Natural killer cell treated with Interleukin-12 subunit alpha and Interleukin-12 subunit beta and Interleukin-15 and Interleukin-18, amount 100 ng/mL, for 72 hours (primary cell): ENCODE data around the gene GLRX3. TPM values are rescaled to one million over a fixed set of nuclear protein-coding genes. Genes with fewer than 3 reads are reported as not detected.

Source experiments
- ATAC-seq, 2 donors: fragments of 150-1000 bp; cut with Tn5 transposase in 1 of 2; sonication (Bioruptor Pico), chemical (Tn5 transposase) in 1 of 2; 2 replicates each; pipeline ENCODE4 v1.10.0; 2021
- DNase-seq: peaks from one replicate; pipeline ENCODE4 v3.0.0; 2022; ENCODE audit warnings: low spot score
- H3K27ac Mint-ChIP-seq, 2 donors: 1 replicate in 1 of 2; 2 replicates in 1 of 2; pipeline ENCODE4 v1.8.0; 2022; ENCODE audit warnings: mixed read lengths in 2 of 2, mild to moderate bottlenecking in 1 of 2, moderate library complexity in 1 of 2
- H3K27me3 Mint-ChIP-seq, 2 donors: 1 replicate in 1 of 2; 2 replicates in 1 of 2; pipeline ENCODE4 v1.8.0; 2022; ENCODE audit warnings: mixed read lengths in 2 of 2
- H3K36me3 Mint-ChIP-seq: one replicate; pipeline ENCODE4 v1.8.0; 2022; ENCODE audit warnings: mixed read lengths
- H3K4me1 Mint-ChIP-seq, 2 donors: 1 replicate in 1 of 2; 2 replicates in 1 of 2; pipeline ENCODE4 v1.8.0; 2022; ENCODE audit warnings: low read depth in 2 of 2, mixed read lengths in 2 of 2, mild to moderate bottlenecking in 1 of 2
- H3K4me3 Mint-ChIP-seq: one replicate; pipeline ENCODE4 v1.8.0; 2022; ENCODE audit warnings: mixed read lengths
- H3K9me3 Mint-ChIP-seq: 2 replicates; pipeline ENCODE4 v1.8.0; 2022; ENCODE audit warnings: mixed read lengths
- total RNA-seq, 2 donors: library from RNA; stranded (reverse); gene quantifications; one replicate each; pipeline ENCODE4 v1.2.3, GENCODE V29; 2022

GLRX3 gene
- total RNA-seq, 2 donors from 2014 or later = 95.0 to 103 TPM

DNA sequence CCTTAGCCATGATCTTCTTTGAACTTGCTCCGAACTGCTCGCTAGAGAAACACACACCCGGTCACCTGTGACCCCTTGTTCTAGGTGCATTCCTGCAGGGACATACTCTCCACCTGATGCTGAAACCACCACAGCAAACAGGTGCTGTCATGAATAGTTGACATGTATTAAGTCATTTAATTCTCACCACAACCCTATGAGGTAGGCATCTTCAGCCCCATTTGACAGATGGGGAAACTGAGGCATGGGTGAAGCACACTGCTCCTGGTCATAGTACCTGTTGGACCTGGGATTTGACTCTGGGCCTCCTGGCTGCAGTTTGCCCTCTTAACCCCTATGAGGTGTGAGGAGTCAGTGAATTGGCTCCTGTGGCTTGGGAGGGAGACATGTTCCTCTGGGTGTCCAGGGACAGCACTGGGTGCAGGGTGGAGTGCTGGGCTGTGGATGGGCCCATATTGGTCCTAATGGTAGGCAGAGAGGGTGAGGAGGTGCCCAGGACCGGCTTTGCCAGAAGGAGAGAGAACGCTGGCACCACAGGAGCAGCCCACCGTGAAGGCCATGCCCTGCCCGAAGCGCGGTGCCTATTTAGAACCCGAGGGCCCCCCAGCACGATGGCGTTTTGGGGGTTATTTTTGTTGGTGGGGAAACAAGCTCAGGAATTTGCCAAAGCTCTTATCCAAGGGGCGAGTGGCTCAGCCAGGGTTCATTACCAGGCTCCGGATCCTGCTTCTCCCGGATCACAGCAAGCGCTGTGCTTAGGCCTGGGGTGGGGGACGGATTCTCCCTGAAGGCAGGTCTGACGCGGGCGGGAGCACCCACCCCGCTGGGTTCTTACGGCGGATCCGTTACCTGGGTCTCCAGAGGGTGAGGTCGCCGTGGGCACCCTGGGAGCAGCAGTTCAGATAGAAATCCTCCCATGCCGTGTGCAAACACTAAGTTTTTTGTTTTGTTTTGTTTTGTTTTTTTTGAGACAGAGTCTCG lies 52.3 kb downstream of the GLRX3 start:
- Mint-ChIP-seq H3K36me3 (peaks cover 14% of the 10 kb centered on the region), H3K4me1 (peaks cover 0 to 8% of the 10 kb centered on the region in 2 donors), H3K4me3 (no peak overlapping the region), H3K27ac (no peak overlapping the region), H3K27me3 (peaks cover 6% of the 10 kb centered on the region in 2 donors), H3K9me3 (no peaks in the 10 kb centered on the region)
- DNase-seq (no peak), ATAC-seq (no peak)

DNA sequence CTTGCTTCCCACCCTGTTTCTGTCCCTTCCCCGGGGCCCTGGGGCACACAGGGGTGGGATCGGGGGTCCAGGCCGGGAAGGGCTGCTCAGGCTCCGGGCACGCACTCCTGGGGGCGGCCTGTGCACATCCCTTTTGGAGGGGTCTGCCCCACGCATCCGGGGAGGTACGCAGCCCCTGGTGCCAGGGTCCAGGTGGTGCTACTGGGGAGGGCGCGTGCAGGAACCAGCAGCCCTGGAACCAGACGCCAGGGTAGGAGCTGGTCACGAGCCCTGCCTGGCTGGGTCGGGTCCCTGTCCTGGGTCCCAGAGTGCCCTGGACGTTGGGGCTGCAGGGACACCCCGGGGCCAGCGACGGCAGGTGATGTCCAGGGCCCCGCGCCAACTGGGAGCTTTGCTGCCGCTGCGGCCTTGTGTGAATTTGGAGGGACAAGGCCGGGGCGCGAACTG lies 53.4 kb downstream of the GLRX3 start:
- no peak for ATAC-seq
- Mint-ChIP-seq H3K27me3 (peaks cover 6% of the 10 kb centered on the region in 2 donors), H3K4me1 (peaks cover 0 to 8% of the 10 kb centered on the region in 2 donors), H3K27ac (no peak overlapping the region), H3K9me3 (no peaks in the 10 kb centered on the region), H3K36me3 (peaks cover 9% of the 10 kb centered on the region), H3K4me3 (no peak overlapping the region)
- no peak for DNase-seq

DNA sequence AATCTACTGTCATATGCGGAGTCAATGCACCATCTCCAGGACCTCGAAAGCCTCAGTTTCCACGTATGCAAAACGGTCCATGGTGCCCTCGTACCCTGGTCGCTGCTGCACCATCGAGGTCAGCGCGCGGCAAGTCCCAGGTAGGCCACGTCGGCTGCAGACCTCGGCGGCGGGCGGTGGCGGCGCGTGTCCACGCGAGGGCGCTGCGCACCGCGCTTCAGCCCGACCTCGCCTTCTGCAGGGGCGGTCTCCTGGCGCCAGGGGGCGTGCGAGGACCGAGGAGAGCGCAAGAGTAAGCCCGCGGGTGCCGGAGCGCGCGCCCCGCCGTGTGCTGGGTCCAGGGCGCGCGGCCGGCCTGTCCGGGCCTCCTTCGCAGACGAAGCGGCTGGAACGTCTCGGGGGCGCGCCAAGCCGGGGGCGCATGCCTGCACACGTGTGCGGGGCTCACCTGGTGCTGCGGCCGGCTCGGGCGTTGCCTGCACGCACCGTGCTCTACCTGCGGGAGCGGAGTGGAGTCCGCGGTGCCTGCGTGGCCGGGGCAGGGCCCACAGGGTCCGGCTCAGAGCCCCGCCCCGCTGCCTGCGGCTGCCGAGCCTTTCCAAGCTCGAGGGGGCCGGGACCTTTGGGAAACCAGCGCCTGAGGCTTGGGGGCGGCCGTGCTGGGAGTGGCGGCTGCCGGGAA lies 54.0 kb downstream of the GLRX3 start:
- H3K36me3 Mint-ChIP-seq = peaks cover 7% of the 10 kb centered on the region
- no peak overlapping the region for H3K4me3 Mint-ChIP-seq
- no peak overlapping the region for H3K27ac Mint-ChIP-seq
- peaks cover 6% of the 10 kb centered on the region in 2 donors for H3K27me3 Mint-ChIP-seq
- peaks cover 0 to 8% of the 10 kb centered on the region in 2 donors for H3K4me1 Mint-ChIP-seq
- ATAC-seq (peak; percentile 93), DNase-seq (peak; percentile 84)
- no peaks in the 10 kb centered on the region for H3K9me3 Mint-ChIP-seq

DNA sequence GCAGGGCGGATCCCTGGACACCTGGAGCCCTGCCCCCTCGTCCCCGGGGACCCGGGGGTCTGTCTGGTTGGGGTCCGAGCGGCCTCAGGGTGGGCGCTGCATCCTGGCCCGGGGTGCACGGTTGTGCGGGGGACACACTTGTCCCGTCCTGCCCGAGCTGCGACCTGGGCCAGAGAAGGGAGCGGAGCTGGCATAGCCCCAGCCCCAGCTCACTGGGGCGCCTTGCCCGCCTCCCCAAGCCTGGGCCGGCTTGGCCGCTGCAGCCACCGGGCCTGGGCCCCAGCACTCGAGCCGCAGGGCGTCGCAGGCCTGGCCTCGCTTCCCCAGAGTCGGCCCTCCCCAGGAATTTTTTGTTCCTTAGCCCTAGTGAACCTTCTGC lies 54.5 kb downstream of the GLRX3 start:
- no peaks in the 10 kb centered on the region for H3K9me3 Mint-ChIP-seq
- peaks cover 6% of the 10 kb centered on the region in 2 donors for H3K27me3 Mint-ChIP-seq
- H3K4me1 Mint-ChIP-seq = peaks cover 0 to 8% of the 10 kb centered on the region in 2 donors
- no peak for ATAC-seq
- peaks cover 2% of the 10 kb centered on the region for H3K36me3 Mint-ChIP-seq
- no peak overlapping the region for H3K4me3 Mint-ChIP-seq
- no peak overlapping the region for H3K27ac Mint-ChIP-seq
- no peak for DNase-seq

- Mint-ChIP-seq H3K27me3 (peaks cover 6% of the 10 kb centered on the region in 2 donors), H3K4me1 (peaks cover 0 to 8% of the 10 kb centered on the region in 2 donors), H3K4me3 (peak overlapping the region; percentile 33), H3K36me3 (no peaks in the 10 kb centered on the region), H3K27ac (no peak overlapping the region), H3K9me3 (no peaks in the 10 kb centered on the region)
- DNase-seq (no peak), ATAC-seq (no peak)
Measured at GRCh38 chr10:130191380-130191779, 55.2 kb downstream of the GLRX3 start.

DNA sequence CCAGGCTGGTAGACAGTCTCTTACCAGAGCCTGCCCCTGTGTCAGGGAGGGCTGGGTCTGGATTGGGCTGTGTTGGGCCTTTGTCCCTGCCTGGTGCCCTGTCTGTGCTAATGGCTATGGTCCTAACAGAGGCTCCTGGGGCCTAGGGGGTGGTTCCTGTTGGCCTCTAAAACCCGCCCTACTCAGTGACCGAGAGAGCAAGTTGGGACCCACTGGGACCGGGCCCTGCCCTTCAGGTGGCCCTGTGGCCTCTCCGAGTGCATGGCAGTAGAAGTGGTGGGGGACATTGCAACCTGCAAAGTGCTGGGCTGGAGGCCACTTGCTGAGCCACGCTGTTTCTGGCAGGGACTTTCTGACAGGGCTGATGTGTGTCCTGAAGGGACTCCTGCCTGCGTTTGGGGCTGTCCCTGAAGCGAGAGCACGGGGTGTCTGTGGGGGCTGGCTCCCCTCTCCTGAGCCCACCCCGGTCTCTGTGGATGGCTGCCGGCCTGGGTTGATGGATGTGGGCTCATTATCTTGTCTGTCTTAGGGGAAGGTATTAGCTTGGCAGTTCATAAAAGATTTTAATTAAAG lies 56.2 kb downstream of the GLRX3 start:
- H3K4me3 Mint-ChIP-seq = peak overlapping the region; percentile 33
- peaks cover 0 to 8% of the 10 kb centered on the region in 2 donors for H3K4me1 Mint-ChIP-seq
- DNase-seq (no peak), ATAC-seq (no peak)
- no peak overlapping the region for H3K27ac Mint-ChIP-seq
- peaks cover 6% of the 10 kb centered on the region in 2 donors for H3K27me3 Mint-ChIP-seq
- H3K36me3 Mint-ChIP-seq = no peaks in the 10 kb centered on the region
- H3K9me3 Mint-ChIP-seq = no peaks in the 10 kb centered on the region

GRCh38 chr10:130193033-130193432 lies 56.8 kb downstream of the GLRX3 start:
- Mint-ChIP-seq H3K27ac (no peak overlapping the region), H3K9me3 (no peaks in the 10 kb centered on the region), H3K4me3 (no peak overlapping the region), H3K4me1 (peaks cover 0 to 8% of the 10 kb centered on the region in 2 donors), H3K36me3 (no peaks in the 10 kb centered on the region), H3K27me3 (peaks cover 6% of the 10 kb centered on the region in 2 donors)
- DNase-seq = no peak
- ATAC-seq = no peak

DNA sequence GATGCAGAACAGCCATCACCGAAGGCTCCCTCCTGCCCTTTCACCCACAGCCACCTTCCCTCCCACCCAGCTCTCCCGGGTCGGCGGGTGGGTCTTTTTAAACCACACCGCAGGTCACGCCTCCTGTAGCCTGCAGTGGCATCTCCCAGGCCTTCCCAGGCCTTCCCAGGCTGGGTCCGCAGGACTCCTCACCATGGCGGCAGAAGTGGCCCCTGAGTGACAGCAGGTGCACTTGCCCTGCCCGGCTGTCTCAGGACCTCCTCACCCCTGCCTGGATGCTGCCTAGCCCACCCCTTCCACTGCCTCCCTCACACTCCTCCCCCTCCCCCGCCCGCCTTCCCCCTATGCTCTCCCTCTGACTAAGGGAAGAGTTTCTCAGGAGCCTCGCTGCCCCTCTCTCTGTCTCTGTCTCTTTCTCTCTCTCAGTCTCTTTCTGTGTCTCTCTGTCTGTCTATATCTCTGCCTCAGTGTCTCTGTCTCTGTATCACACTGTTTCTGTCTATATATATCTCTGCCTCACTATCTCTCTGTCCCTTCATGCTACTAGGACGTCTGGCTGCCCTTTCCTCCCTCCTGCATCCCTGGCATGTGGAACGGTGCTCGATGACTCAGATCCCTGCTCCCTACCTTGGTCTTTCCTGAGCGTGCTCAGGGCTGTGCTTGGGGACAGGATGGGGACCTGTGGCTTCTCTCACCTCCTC lies 57.5 kb downstream of the GLRX3 start:
- Mint-ChIP-seq H3K4me3 (no peak overlapping the region), H3K27me3 (peaks cover 6% of the 10 kb centered on the region in 2 donors), H3K27ac (no peak overlapping the region), H3K9me3 (no peaks in the 10 kb centered on the region), H3K36me3 (no peaks in the 10 kb centered on the region), H3K4me1 (peaks cover 0 to 8% of the 10 kb centered on the region in 2 donors)
- ATAC-seq = no peak
- DNase-seq = no peak

GRCh38 chr10:130194194-130194990 lies 58.2 kb downstream of the GLRX3 start:
- H3K27ac Mint-ChIP-seq = no peak overlapping the region
- DNase-seq (no peak), ATAC-seq (no peak)
- H3K4me1 Mint-ChIP-seq = peaks cover 0 to 8% of the 10 kb centered on the region in 2 donors
- no peak overlapping the region for H3K4me3 Mint-ChIP-seq
- H3K36me3 Mint-ChIP-seq = no peaks in the 10 kb centered on the region
- H3K27me3 Mint-ChIP-seq = peaks cover 6% of the 10 kb centered on the region in 2 donors
- H3K9me3 Mint-ChIP-seq = no peaks in the 10 kb centered on the region

- Mint-ChIP-seq H3K4me1 (peaks cover 0 to 5% of the 10 kb centered on the region in 2 donors), H3K27me3 (peaks cover 6% of the 10 kb centered on the region in 2 donors), H3K4me3 (no peak overlapping the region), H3K36me3 (no peaks in the 10 kb centered on the region), H3K9me3 (no peaks in the 10 kb centered on the region), H3K27ac (no peak overlapping the region)
- ATAC-seq (no peak), DNase-seq (no peak)
Measured at GRCh38 chr10:130194991-130195645, 58.9 kb downstream of the GLRX3 start.

- no peaks in the 10 kb centered on the region for H3K9me3 Mint-ChIP-seq
- H3K4me1 Mint-ChIP-seq = peaks cover 0 to 5% of the 10 kb centered on the region in 2 donors
- DNase-seq (no peak), ATAC-seq (no peak)
- H3K27ac Mint-ChIP-seq = no peak overlapping the region
- peaks cover 6% of the 10 kb centered on the region in 2 donors for H3K27me3 Mint-ChIP-seq
- H3K4me3 Mint-ChIP-seq = no peak overlapping the region
- no peaks in the 10 kb centered on the region for H3K36me3 Mint-ChIP-seq
Measured at GRCh38 chr10:130195746-130196294, 59.6 kb downstream of the GLRX3 start.
